Endodermal cell (in vitro differentiated cells): ENCODE data around the gene SLC7A1. TPM values are rescaled to one million over a fixed set of nuclear protein-coding genes. Genes with fewer than 3 reads are reported as not detected.
A peak's percentile ranks its signal among the peaks of the same experiment; 100 is the strongest.

Experiments
- DNase-seq: peaks from one replicate; pipeline ENCODE4 v3.0.0-alpha.2; 2017
- H3K27ac ChIP-seq: 2 replicates; pipeline ENCODE4 v1.5.1; 2013; ENCODE audit warnings: mild to moderate bottlenecking, low read depth, low read length, moderate library complexity
- H3K27me3 ChIP-seq: 2 replicates; pipeline ENCODE4 v1.6.1; 2013; ENCODE audit warnings: mild to moderate bottlenecking, low read length, moderate library complexity; ENCODE audit not compliant: insufficient read depth, control insufficient read depth, poor library complexity, severe bottlenecking
- H3K36me3 ChIP-seq: 2 replicates; pipeline ENCODE4 v1.7.0; 2013; ENCODE audit warnings: mild to moderate bottlenecking, low read length, moderate library complexity; ENCODE audit not compliant: control insufficient read depth, insufficient read depth
- H3K4me1 ChIP-seq: one replicate; pipeline ENCODE4 v1.7.0; 2013; ENCODE audit warnings: low read length; ENCODE audit not compliant: control insufficient read depth, insufficient read depth
- H3K4me3 ChIP-seq: 2 replicates; pipeline ENCODE4 v1.5.1; 2013; ENCODE audit warnings: mild to moderate bottlenecking, low read length, moderate library complexity
- H3K9ac ChIP-seq: 2 replicates; pipeline ENCODE4 v1.6.1; 2013; ENCODE audit warnings: mild to moderate bottlenecking, low read length, moderate library complexity; ENCODE audit not compliant: poor library complexity, severe bottlenecking; ENCODE audit errors: extremely low read depth
- H3K9me3 ChIP-seq: 2 replicates; pipeline ENCODE4 v1.6.1; 2013; ENCODE audit warnings: mild to moderate bottlenecking, low read length, moderate library complexity; ENCODE audit not compliant: control insufficient read depth
- H3K27ac Mint-ChIP-seq: 2 replicates; pipeline ENCODE4 v1.8.0; 2020; ENCODE audit warnings: mixed read lengths
- H3K27me3 Mint-ChIP-seq: 2 replicates; pipeline ENCODE4 v1.8.0; 2021; ENCODE audit warnings: mild to moderate bottlenecking, mixed read lengths; ENCODE audit not compliant: insufficient read depth
- H3K36me3 Mint-ChIP-seq: 2 replicates; pipeline ENCODE4 v1.8.0; 2020; ENCODE audit warnings: low read depth, mixed read lengths
- H3K4me1 Mint-ChIP-seq: 2 replicates; pipeline ENCODE4 v1.8.0; 2020; ENCODE audit warnings: mixed read lengths
- H3K4me3 Mint-ChIP-seq: 2 replicates; pipeline ENCODE4 v1.8.0; 2020; ENCODE audit warnings: mild to moderate bottlenecking, moderate library complexity, mixed read lengths
- H3K9me3 Mint-ChIP-seq: 2 replicates; pipeline ENCODE4 v1.8.0; 2020; ENCODE audit warnings: mild to moderate bottlenecking, mixed read lengths
- CTCF ChIP-seq: fragments of 200-600 bp; sonication (generic); conservative IDR thresholded peaks from 2 replicates; pipeline ENCODE4 v1.5.0; 2021; ENCODE audit warnings: antibody characterized with exemption, mild to moderate bottlenecking
- WGBS, 2 experiments: methylation state at CpG; one replicate each; pipeline versions ENCODE4 v1.1.5 to v1.1.7; 2013; ENCODE audit warnings: missing lambda C conversion rate in 2 of 2, mixed read lengths in 1 of 2; ENCODE audit not compliant: insufficient coverage in 1 of 2, insufficient read length in 1 of 2; 5-methylcytosine and 5-hydroxymethylcytosine counted together
- total RNA-seq, 2 donors: library from RNA; stranded (reverse); fragmentation: NEBNext Ultra II Directional in 1 of 2; extraction: Animal tissue kit (Norgen Biotek cat#: 25700) in 1 of 2; gene quantifications; 2 replicates in 1 of 2; 3 replicates in 1 of 2; pipeline ENCODE4 v1.2.1, GENCODE V29; 2021

Gene SLC7A1
- total RNA-seq, 2 donors from 2014 or later, result 26.0 to 27.3 TPM

GRCh38 chr13:29589967-29590366, 5.5 kb downstream of the SLC7A1 start:
- no peak overlapping the region for H3K9ac ChIP-seq
- peaks cover 5% of the 10 kb centered on the region for H3K4me1 ChIP-seq
- H3K36me3 ChIP-seq, result peaks cover 9% of the 10 kb centered on the region
- H3K27me3 ChIP-seq, result no peaks in the 10 kb centered on the region
- peak; percentile 83 for DNase-seq
- H3K27ac ChIP-seq, result no peak overlapping the region
- Mint-ChIP-seq H3K4me1 (peaks cover 4% of the 10 kb centered on the region), H3K27me3 (no peaks in the 10 kb centered on the region), H3K27ac (no peak overlapping the region), H3K4me3 (no peak overlapping the region), H3K9me3 (no peaks in the 10 kb centered on the region), H3K36me3 (no peaks in the 10 kb centered on the region)
- H3K9me3 ChIP-seq, result no peaks in the 10 kb centered on the region
- TF ChIP-seq CTCF, result peak; percentile 71
- H3K4me3 ChIP-seq, result no peak overlapping the region
- WGBS, 2 experiments, result 83 to 95% methylated on average over 4 to 7 of the region's 7 CpGs

- H3K9ac ChIP-seq, result no peak overlapping the region
- H3K9me3 Mint-ChIP-seq, result no peaks in the 10 kb centered on the region
- H3K36me3 Mint-ChIP-seq, result no peaks in the 10 kb centered on the region
- H3K27ac ChIP-seq, result no peak overlapping the region
- H3K9me3 ChIP-seq, result no peaks in the 10 kb centered on the region
- no peak for TF ChIP-seq CTCF
- H3K4me1 Mint-ChIP-seq, result peaks cover 4% of the 10 kb centered on the region
- H3K4me3 Mint-ChIP-seq, result no peak overlapping the region
- H3K27me3 ChIP-seq, result no peaks in the 10 kb centered on the region
- H3K27me3 Mint-ChIP-seq, result no peaks in the 10 kb centered on the region
- 89% methylated on average over 5 to 6 of the region's 6 CpGs for WGBS, 2 experiments
- DNase-seq, result no peak
- peaks cover 9% of the 10 kb centered on the region for H3K36me3 ChIP-seq
- H3K27ac Mint-ChIP-seq, result no peak overlapping the region
- peaks cover 2% of the 10 kb centered on the region for H3K4me1 ChIP-seq
- H3K4me3 ChIP-seq, result no peak overlapping the region
These were observed 6.3 kb downstream of the SLC7A1 start for GRCh38 chr13:29589234-29589633.

GRCh38 chr13:29587645-29588044, 7.8 kb downstream of the SLC7A1 start:
- H3K4me1 Mint-ChIP-seq, result peaks cover 13% of the 10 kb centered on the region
- H3K4me1 ChIP-seq, result no peaks in the 10 kb centered on the region

More at GRCh38 chr13:29587645-29588044, 7.8 kb downstream of the SLC7A1 start:
- H3K36me3 Mint-ChIP-seq, result no peaks in the 10 kb centered on the region
- WGBS, 2 experiments, result 85% methylated on average over 7 of the region's 7 CpGs; no CpG with 5 or more reads in 1 of the 2 experiments
- no peaks in the 10 kb centered on the region for H3K27me3 Mint-ChIP-seq
- H3K4me3 Mint-ChIP-seq, result no peak overlapping the region
- Histone ChIP-seq H3K9me3 (no peaks in the 10 kb centered on the region), H3K36me3 (peaks cover 9% of the 10 kb centered on the region), H3K4me3 (no peak overlapping the region), H3K9ac (no peak overlapping the region), H3K27ac (no peak overlapping the region), H3K27me3 (no peaks in the 10 kb centered on the region)
- DNase-seq, result no peak
- no peaks in the 10 kb centered on the region for H3K9me3 Mint-ChIP-seq
- TF ChIP-seq CTCF, result no peak
- no peak overlapping the region for H3K27ac Mint-ChIP-seq
